Gastroesophageal sphincter (tissue), 4 donors: ENCODE measurements around the gene ZNF512B. TPM values are rescaled to one million over a fixed set of nuclear protein-coding genes. Genes with fewer than 3 reads are reported as not detected.
"Not testable (repeated sequence)": the region's sequence is repeated elsewhere in the genome, so short reads cannot be mapped to it uniquely, and the experiment has no call there.

Experiments
- ATAC-seq: fragments of 150-250 bp; one replicate; pipeline ENCODE4 v1.9.1; 2016; ENCODE audit warnings: mild to moderate bottlenecking, moderate library complexity
- H3K27ac ChIP-seq, 4 donors: fragments of 200-600 bp; sonication (generic) in 3 of 4; 1 replicate in 3 of 4; 2 replicates in 1 of 4; pipeline ENCODE4 v1.5.1; 2016 to 2019
- H3K27me3 ChIP-seq: fragments of 200-600 bp; sonication (generic); one replicate; pipeline ENCODE4 v1.5.1; 2019
- H3K36me3 ChIP-seq, 2 donors: fragments of 200-600 bp; sonication (generic); one replicate each; pipeline ENCODE4 v1.5.1; 2019; ENCODE audit warnings: control low read depth in 1 of 2
- H3K4me1 ChIP-seq, 3 donors: fragments of 200-600 bp; sonication (generic); 1 replicate in 2 of 3; 2 replicates in 1 of 3; pipeline ENCODE4 v1.5.1; 2016 to 2019; ENCODE audit warnings: control low read depth in 2 of 3
- H3K4me3 ChIP-seq, 2 donors: fragments of 200-600 bp; sonication (generic); one replicate each; pipeline ENCODE4 v1.5.1; 2019; ENCODE audit warnings: mild to moderate bottlenecking in 1 of 2, moderate library complexity in 1 of 2
- H3K9me3 ChIP-seq, 3 donors: fragments of 200-600 bp; sonication (generic); one replicate each; pipeline ENCODE4 v1.5.1; 2017 to 2019; ENCODE audit warnings: control low read depth in 2 of 3
- EP300 ChIP-seq: sonication (generic); formaldehyde crosslinking; IDR thresholded peaks from one replicate; pipeline ENCODE4 v1.6.1; 2017; ENCODE audit warnings: antibody characterized with exemption, mild to moderate bottlenecking
- POLR2A ChIP-seq, 2 donors: fragments of 450-650 bp; IDR thresholded peaks; one replicate each; pipeline ENCODE4 v1.6.1; 2017; ENCODE audit warnings: antibody characterized with exemption in 2 of 2, mild to moderate bottlenecking in 2 of 2, moderate library complexity in 1 of 2
- POLR2AphosphoS5 ChIP-seq: sonication (generic); formaldehyde crosslinking; IDR thresholded peaks from one replicate; pipeline ENCODE4 v1.6.1; 2017; ENCODE audit warnings: antibody characterized with exemption
- WGBS, 2 donors: methylation state at CpG; one replicate each; pipeline ENCODE4 v1.1.5; 2018; ENCODE audit warnings: low coverage in 1 of 2; 5-methylcytosine and 5-hydroxymethylcytosine counted together
- total RNA-seq, 4 donors: library from RNA; depleted of rRNA; stranded (reverse); fragments of >200 nt; gene quantifications; one replicate each; pipeline ENCODE4 v1.1.0, GENCODE V29; 2016
- TF ChIP-seq, protein P1 (sequence below), 4 experiments: fragments of 200-600 bp in 2 of 4; fragments of 450-650 bp in 2 of 4; sonication (generic) in 1 of 4; IDR thresholded peaks; one replicate each; pipeline ENCODE4 v1.5.1; 2017 to 2019; ENCODE audit warnings: antibody characterized with exemption in 4 of 4, mild to moderate bottlenecking in 2 of 4, moderate library complexity in 2 of 4

Gene ZNF512B
- total RNA-seq, 4 donors from 2014 or later, result 9.0 to 13.8 (median 10.0) TPM

DNA sequence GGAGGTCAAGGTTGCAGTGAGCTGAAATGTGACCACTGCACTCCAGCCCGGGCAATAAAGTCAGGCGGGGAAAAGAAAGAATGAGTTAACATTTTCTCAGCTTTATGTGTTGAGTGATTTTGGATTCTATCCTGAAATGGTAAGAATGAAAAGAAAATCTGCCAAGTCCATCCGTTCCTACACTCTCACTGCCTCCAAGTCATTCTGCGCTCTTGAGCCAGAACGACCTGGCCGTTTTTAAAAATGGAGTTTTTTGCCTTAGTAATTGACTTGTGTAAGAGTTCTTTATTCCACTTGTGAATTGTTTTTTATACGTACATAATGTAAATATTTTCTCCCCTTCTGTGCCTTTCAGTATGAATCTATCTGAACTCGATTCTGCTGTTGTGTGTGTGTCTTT, 46.1 kb downstream of the ZNF512B start:
- Histone ChIP-seq H3K27ac (no peak overlapping the region), H3K27me3 (no peaks in the 10 kb centered on the region), H3K9me3 (no peaks in the 10 kb centered on the region), H3K4me1 (no peaks in the 10 kb centered on the region), H3K36me3 (peaks cover 0 to 44% of the 10 kb centered on the region in 2 donors), H3K4me3 (no peak overlapping the region)
- TF ChIP-seq, protein P1, sequence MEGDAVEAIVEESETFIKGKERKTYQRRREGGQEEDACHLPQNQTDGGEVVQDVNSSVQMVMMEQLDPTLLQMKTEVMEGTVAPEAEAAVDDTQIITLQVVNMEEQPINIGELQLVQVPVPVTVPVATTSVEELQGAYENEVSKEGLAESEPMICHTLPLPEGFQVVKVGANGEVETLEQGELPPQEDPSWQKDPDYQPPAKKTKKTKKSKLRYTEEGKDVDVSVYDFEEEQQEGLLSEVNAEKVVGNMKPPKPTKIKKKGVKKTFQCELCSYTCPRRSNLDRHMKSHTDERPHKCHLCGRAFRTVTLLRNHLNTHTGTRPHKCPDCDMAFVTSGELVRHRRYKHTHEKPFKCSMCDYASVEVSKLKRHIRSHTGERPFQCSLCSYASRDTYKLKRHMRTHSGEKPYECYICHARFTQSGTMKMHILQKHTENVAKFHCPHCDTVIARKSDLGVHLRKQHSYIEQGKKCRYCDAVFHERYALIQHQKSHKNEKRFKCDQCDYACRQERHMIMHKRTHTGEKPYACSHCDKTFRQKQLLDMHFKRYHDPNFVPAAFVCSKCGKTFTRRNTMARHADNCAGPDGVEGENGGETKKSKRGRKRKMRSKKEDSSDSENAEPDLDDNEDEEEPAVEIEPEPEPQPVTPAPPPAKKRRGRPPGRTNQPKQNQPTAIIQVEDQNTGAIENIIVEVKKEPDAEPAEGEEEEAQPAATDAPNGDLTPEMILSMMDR (IDR thresholded peaks at IDR 0.05), result no peak
- TF ChIP-seq POLR2AphosphoS5 (no peak), POLR2A (IDR thresholded peaks at IDR 0.05) (no peak)
- WGBS, 2 donors, result 33 to 65% methylated on average over 8 of the region's 8 CpGs
- no peak for ATAC-seq

DNA sequence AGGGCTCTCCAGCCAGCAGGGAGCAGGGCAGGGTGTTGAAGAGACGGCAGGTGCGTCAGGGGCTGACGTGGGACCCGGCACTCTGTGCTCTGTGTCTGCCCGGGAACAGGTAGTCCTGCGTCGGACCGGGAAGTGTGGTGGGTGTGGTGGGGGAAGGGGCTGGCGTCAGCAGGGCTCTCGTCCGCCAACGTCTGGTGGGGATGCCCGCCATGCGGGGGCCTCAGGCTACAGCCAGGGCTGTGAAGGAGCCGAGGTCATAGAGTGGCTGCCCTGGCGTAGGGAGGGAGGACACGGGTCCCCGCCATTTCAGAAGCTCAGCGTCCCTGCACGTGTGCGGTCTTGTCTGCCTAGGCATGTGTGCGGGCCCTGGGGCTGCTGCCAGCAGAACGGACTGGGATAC, 49.5 kb downstream of the ZNF512B start:
- no peak for ATAC-seq
- H3K27ac ChIP-seq, result no peak overlapping the region
- TF ChIP-seq, protein P1 (IDR thresholded peaks at IDR 0.05), result no peak
- TF ChIP-seq EP300, result no peak
- no peak for TF ChIP-seq POLR2AphosphoS5
- H3K36me3 ChIP-seq, result peaks cover 0 to 37% of the 10 kb centered on the region in 2 donors
- no peaks in the 10 kb centered on the region for H3K9me3 ChIP-seq
- H3K4me3 ChIP-seq, result no peak overlapping the region
- 87 to 96% methylated on average over 8 to 9 of the region's 23 CpGs for WGBS, 2 donors
- H3K4me1 ChIP-seq, result no peaks in the 10 kb centered on the region
- H3K27me3 ChIP-seq, result no peaks in the 10 kb centered on the region

DNA sequence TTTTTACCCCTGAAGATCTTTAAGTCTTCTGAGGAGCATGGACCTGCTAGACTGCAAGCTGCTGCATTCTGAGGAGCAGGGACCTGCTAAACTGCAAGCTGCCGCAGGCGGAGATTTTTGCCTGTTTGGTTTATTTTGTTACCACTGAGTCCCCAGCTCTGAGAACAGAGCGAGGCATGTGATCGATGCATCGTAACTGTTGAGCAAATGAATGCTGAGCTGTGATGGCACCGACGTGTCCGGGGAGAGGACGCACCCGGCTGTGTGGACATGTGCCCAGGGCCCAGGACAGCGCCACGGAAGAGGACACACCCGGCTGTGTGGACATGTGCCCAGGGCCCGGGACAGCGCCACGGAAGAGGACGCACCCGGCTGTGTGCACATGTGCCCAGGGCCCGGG, 50.6 kb downstream of the ZNF512B start:
- WGBS, 2 donors, result 85% methylated on average over 4 of the region's 19 CpGs; no CpG with 5 or more reads in 1 of the 2 donors
- no peaks in the 10 kb centered on the region for H3K4me1 ChIP-seq
- TF ChIP-seq EP300 (no peak), POLR2AphosphoS5 (no peak), POLR2A (IDR thresholded peaks at IDR 0.05) (no peak)
- TF ChIP-seq, protein P1 (IDR thresholded peaks at IDR 0.05), result no peak
- H3K9me3 ChIP-seq, result no peaks in the 10 kb centered on the region
- H3K36me3 ChIP-seq, result peaks cover 0 to 37% of the 10 kb centered on the region in 2 donors
- no peaks in the 10 kb centered on the region for H3K27me3 ChIP-seq
- no peak for ATAC-seq
- H3K27ac ChIP-seq, result no peak overlapping the region
- H3K4me3 ChIP-seq, result no peak overlapping the region

DNA sequence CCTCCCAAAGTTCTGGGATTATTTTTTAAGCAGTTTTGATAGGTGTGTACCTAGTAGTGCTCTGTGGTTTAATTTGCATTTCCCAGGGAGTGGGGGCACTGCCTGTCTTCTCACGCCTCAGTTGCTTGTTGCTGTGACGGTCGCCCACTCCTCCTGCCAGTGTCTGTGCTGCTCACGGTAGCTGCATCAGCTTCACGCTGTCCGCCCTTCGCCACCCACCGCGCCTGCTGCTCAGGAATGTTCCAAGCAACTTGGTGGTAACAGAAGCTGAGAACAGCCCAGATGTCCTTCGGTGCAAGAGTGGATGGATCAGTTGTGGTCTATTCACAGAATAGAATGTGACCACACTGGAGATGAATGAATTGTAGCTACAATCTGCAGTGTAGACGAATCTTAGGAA, 51.9 kb downstream of the ZNF512B start:
- 88 to 89% methylated on average over 2 to 5 of the region's 11 CpGs for WGBS, 2 donors
- no peak for ATAC-seq

GRCh38 chr20:63916371-63916939, 53.3 kb downstream of the ZNF512B start:
- WGBS, 2 donors, result 87 to 93% methylated on average over 4 to 8 of the region's 8 CpGs
- H3K9me3 ChIP-seq, ATAC-seq, H3K4me1 ChIP-seq, H3K27me3 ChIP-seq, H3K4me3 ChIP-seq, H3K27ac ChIP-seq: not testable (repeated sequence)
- peaks cover 0 to 29% of the 10 kb centered on the region in 2 donors for H3K36me3 ChIP-seq

More for the DNA sequence above, 51.9 kb downstream of the ZNF512B start:
- Histone ChIP-seq H3K27me3 (no peaks in the 10 kb centered on the region), H3K27ac (no peak overlapping the region), H3K9me3 (no peaks in the 10 kb centered on the region), H3K4me1 (no peaks in the 10 kb centered on the region), H3K4me3 (no peak overlapping the region), H3K36me3 (peaks cover 0 to 37% of the 10 kb centered on the region in 2 donors)
- TF ChIP-seq POLR2A (IDR thresholded peaks at IDR 0.05) (no peak), EP300 (no peak), POLR2AphosphoS5 (no peak)
- TF ChIP-seq, protein P1 (IDR thresholded peaks at IDR 0.05), result no peak
